ENCODE measurements around the gene RSBN1. TPM values are rescaled to one million over a fixed set of nuclear protein-coding genes. Genes with fewer than 3 reads are reported as not detected.

Gene RSBN1
- total RNA-seq, 1 experiment from 2014 or later: 15.5 TPM

GRCh38 chr1:113808450-113809195 lies 3.7 kb downstream of the RSBN1 start:
- Mint-ChIP-seq H3K9me3 (peaks cover 4% of the 10 kb centered on the region; the same call in 1 of the 2 replicates), H3K4me3 (no peak overlapping the region), H3K27ac (no peak overlapping the region), H3K4me1 (peaks cover 31% of the 10 kb centered on the region), H3K27me3 (ENCODE audit: low read depth) (no peaks in the 10 kb centered on the region), H3K36me3 (peaks cover 6% of the 10 kb centered on the region)
- ATAC-seq (no peak), DNase-seq (ENCODE audit: low spot score) (no peak)
- ChIA-PET POLR2A (no interaction called here), CTCF (no interaction called here)
- TF ChIP-seq NFATC4 (CRISPR knock-in tag; IDR thresholded peaks at IDR 0.05): no peak
- no peak for TF ChIP-seq GABPB1 (CRISPR knock-in tag; IDR thresholded peaks at IDR 0.05)
- no peak for TF ChIP-seq MYBL2 (CRISPR knock-in tag; IDR thresholded peaks at IDR 0.05)
- TF ChIP-seq NR1H2 (CRISPR knock-in tag; IDR thresholded peaks at IDR 0.05): no peak
- TF ChIP-seq IRF1 (CRISPR knock-in tag; IDR thresholded peaks at IDR 0.05): no peak
- TF ChIP-seq TEAD1 (CRISPR knock-in tag; IDR thresholded peaks at IDR 0.05): no peak
- no peak for TF ChIP-seq USF2 (CRISPR knock-in tag; IDR thresholded peaks at IDR 0.05)
- TF ChIP-seq ELF4 (CRISPR knock-in tag; IDR thresholded peaks at IDR 0.05; ENCODE audit: low read depth): no peak
- TF ChIP-seq ZNF232 (CRISPR knock-in tag; IDR thresholded peaks at IDR 0.05): no peak
- TF ChIP-seq NR3C1 (CRISPR knock-in tag; conservative IDR thresholded peaks at IDR 0.05; ENCODE audit: low read depth): no peak
- no peak for TF ChIP-seq FOXP4 (CRISPR knock-in tag; IDR thresholded peaks at IDR 0.05)
- no peak for TF ChIP-seq ZBTB21 (CRISPR knock-in tag; IDR thresholded peaks at IDR 0.05; ENCODE audit: borderline replicate concordance)
- TF ChIP-seq TCF7 (CRISPR knock-in tag; IDR thresholded peaks at IDR 0.05; ENCODE audit: low read depth): no peak

GRCh38 chr1:113805639-113806038 lies 6.6 kb downstream of the RSBN1 start:
- no peaks in the 10 kb centered on the region for H3K27me3 Mint-ChIP-seq (ENCODE audit: low read depth)
- no peak overlapping the region; the same call in 1 of the 2 replicates for H3K27ac Mint-ChIP-seq
- no peak for ATAC-seq
- DNase-seq (ENCODE audit: low spot score): no peak
- peaks cover 4% of the 10 kb centered on the region; the same call in 1 of the 2 replicates for H3K9me3 Mint-ChIP-seq
- no peak overlapping the region for H3K4me3 Mint-ChIP-seq
- ChIA-PET CTCF (interaction anchor here (0.9 kb wide), 1 partner anchor 14 kb away, joined by 3 read pairs; no protein-coding TSS in a partner anchor), POLR2A (no interaction called here)
- peaks cover 6% of the 10 kb centered on the region for H3K36me3 Mint-ChIP-seq
- peaks cover 30% of the 10 kb centered on the region for H3K4me1 Mint-ChIP-seq
- TF ChIP-seq NR1H2 (CRISPR knock-in tag; IDR thresholded peaks at IDR 0.05): no peak
- no peak for TF ChIP-seq TCF7 (CRISPR knock-in tag; IDR thresholded peaks at IDR 0.05; ENCODE audit: low read depth)
- TF ChIP-seq E2F4 (CRISPR knock-in tag; IDR thresholded peaks at IDR 0.05; ENCODE audit: borderline replicate concordance, low read depth): no peak
- no peak for TF ChIP-seq ZNF671 (CRISPR knock-in tag; IDR thresholded peaks at IDR 0.05)
- TF ChIP-seq EMX1 (CRISPR knock-in tag; IDR thresholded peaks at IDR 0.05): no peak
- TF ChIP-seq STAT6 (CRISPR knock-in tag; conservative IDR thresholded peaks at IDR 0.05; ENCODE audit: low read depth): no peak
- TF ChIP-seq FOXJ3 (CRISPR knock-in tag; IDR thresholded peaks at IDR 0.05; ENCODE audit: borderline replicate concordance): no peak
- TF ChIP-seq USF2 (CRISPR knock-in tag; IDR thresholded peaks at IDR 0.05): no peak
- no peak for TF ChIP-seq FOXP1 (CRISPR knock-in tag; IDR thresholded peaks at IDR 0.05; ENCODE audit: borderline replicate concordance)
- no peak for TF ChIP-seq USF1 (CRISPR knock-in tag; IDR thresholded peaks at IDR 0.05)
- no peak for TF ChIP-seq HMGA2 (CRISPR knock-in tag; IDR thresholded peaks at IDR 0.05)
- TF ChIP-seq TEAD4 (CRISPR knock-in tag; IDR thresholded peaks at IDR 0.05): no peak
